H1 (cell line): ENCODE measurements around the gene TBC1D22A. TPM values are rescaled to one million over a fixed set of nuclear protein-coding genes. Genes with fewer than 3 reads are reported as not detected.

Experiments
- CTCF ChIA-PET: fragments of 300-600 bp; sonication (Branson Sonifier 250); formaldehyde crosslinking; loops from one replicate; lab custom pipeline; 2021; ENCODE audit not compliant: partially characterized antibody; lab: Charles Lee
- POLR2A ChIA-PET: fragments of 300-600 bp; sonication (Branson Sonifier 250); formaldehyde crosslinking; loops from one replicate; lab custom pipeline; 2021; ENCODE audit warnings: inconsistent platforms; ENCODE audit not compliant: partially characterized antibody; lab: Charles Lee
- DNase-seq, 2 experiments: peaks; one replicate each; pipeline versions ENCODE4 v3.0.0 to v3.0.0-alpha.2; 2010 to 2022; ENCODE audit warnings: low spot score in 2 of 2, low read depth in 1 of 2, mixed read lengths in 1 of 2
- FAIRE-seq: peaks from 2 replicates; lab custom pipeline; 2011; peaks lifted over from hg19 to GRCh38; lab: Jason Lieb, UNC
- H2AFZ ChIP-seq: 2 replicates; pipeline ENCODE4 v1.8.1; 2012; ENCODE audit warnings: low read length, inconsistent platforms
- H2AK5ac ChIP-seq: 2 replicates; pipeline ENCODE4 v1.6.1; 2013; ENCODE audit warnings: low read depth, low read length
- H2BK120ac ChIP-seq: replicated peaks from 2 replicates; pipeline ENCODE3; 2013; ENCODE audit warnings: low read depth, low read length, inconsistent platforms
- H2BK12ac ChIP-seq: 2 replicates; pipeline ENCODE4 v1.6.1; 2013; ENCODE audit warnings: low read depth, low read length
- H2BK15ac ChIP-seq: 2 replicates; pipeline ENCODE4 v1.6.1; 2013; ENCODE audit warnings: low read length
- H2BK20ac ChIP-seq: 2 replicates; pipeline ENCODE4 v1.6.1; 2013; ENCODE audit warnings: low read length
- H2BK5ac ChIP-seq: 2 replicates; pipeline ENCODE4 v1.6.1; 2013; ENCODE audit warnings: low read depth, low read length
- H3K14ac ChIP-seq: 2 replicates; pipeline ENCODE4 v1.6.1; 2013; ENCODE audit warnings: inconsistent platforms; ENCODE audit not compliant: insufficient read length
- H3K18ac ChIP-seq: 2 replicates; pipeline ENCODE4 v1.6.1; 2013; ENCODE audit warnings: low read length; ENCODE audit errors: extremely low read depth
- H3K23ac ChIP-seq: 2 replicates; pipeline ENCODE4 v1.6.1; 2013; ENCODE audit warnings: inconsistent platforms; ENCODE audit not compliant: insufficient read length
- H3K23me2 ChIP-seq: 2 replicates; pipeline ENCODE4 v1.6.1; 2013; ENCODE audit warnings: low read depth, low read length
- H3K27ac ChIP-seq: 2 replicates; pipeline ENCODE4 v1.6.1; 2011; ENCODE audit warnings: low read depth, low read length, inconsistent platforms
- H3K27me3 ChIP-seq, 4 experiments: replicated peaks in 1 of 4; 1 replicate in 1 of 4; 2 replicates in 3 of 4; pipeline versions ENCODE4 v1.6.1 to v1.8.1; 2011 to 2013; ENCODE audit warnings: low read length in 3 of 4, mild to moderate bottlenecking in 3 of 4, inconsistent platforms in 2 of 4, mixed read lengths in 2 of 4, moderate library complexity in 1 of 4; ENCODE audit not compliant: control insufficient read depth in 3 of 4, insufficient read depth in 3 of 4; ENCODE audit errors: extremely low read depth in 1 of 4
- H3K36me3 ChIP-seq, 4 experiments: 2 replicates each; pipeline versions ENCODE4 v1.6.1 to v1.8.1; 2011 to 2013; ENCODE audit warnings: mild to moderate bottlenecking in 4 of 4, low read length in 3 of 4, moderate library complexity in 2 of 4, control low read depth in 1 of 4, inconsistent platforms in 1 of 4; ENCODE audit not compliant: insufficient read depth in 4 of 4, control insufficient read depth in 2 of 4
- H3K4ac ChIP-seq: replicated peaks from 2 replicates; pipeline ENCODE3; 2013; ENCODE audit warnings: low read length, low read depth, mixed read lengths, inconsistent platforms; ENCODE audit not compliant: insufficient read length
- H3K4me1 ChIP-seq, 4 experiments: replicated peaks in 1 of 4; 1 replicate in 1 of 4; 2 replicates in 3 of 4; pipeline versions ENCODE4 v1.6.1 to v1.8.1; 2011 to 2013; ENCODE audit warnings: low read length in 3 of 4, inconsistent platforms in 2 of 4, mixed read lengths in 1 of 4; ENCODE audit not compliant: insufficient read depth in 4 of 4, control insufficient read depth in 3 of 4
- H3K4me2 ChIP-seq, 2 experiments: 2 replicates each; pipeline versions ENCODE4 v1.6.1 to v1.8.1; 2011 to 2013; ENCODE audit warnings: low read depth in 2 of 2, low read length in 2 of 2, control low read depth in 1 of 2, inconsistent platforms in 1 of 2, mild to moderate bottlenecking in 1 of 2; ENCODE audit not compliant: insufficient read depth in 1 of 2
- H3K4me3 ChIP-seq, 4 experiments: fragments of 200-600, 300-600 bp in 1 of 4; sonication (generic), shearing (Covaris generic), sonication (Bioruptor Twin) in 1 of 4; 2 replicates each; pipeline versions ENCODE4 v1.5.1 to v1.8.1; 2011 to 2016; ENCODE audit warnings: low read length in 4 of 4, low read depth in 3 of 4, control low read depth in 2 of 4, inconsistent platforms in 2 of 4, mild to moderate bottlenecking in 2 of 4, mixed read lengths in 1 of 4, moderate library complexity in 1 of 4; ENCODE audit not compliant: insufficient read depth in 2 of 4; ENCODE audit errors: extremely low read depth in 1 of 4
- H3K56ac ChIP-seq: replicated peaks from 2 replicates; pipeline ENCODE3; 2013; ENCODE audit warnings: low read depth, mild to moderate bottlenecking, mixed read lengths, low read length, inconsistent platforms; ENCODE audit not compliant: insufficient read length
- H3K79me1 ChIP-seq: 2 replicates; pipeline ENCODE4 v1.6.1; 2013; ENCODE audit warnings: low read depth, low read length, control low read depth
- H3K79me2 ChIP-seq, 2 experiments: 2 replicates each; pipeline versions ENCODE4 v1.6.1 to v1.8.1; 2012 to 2013; ENCODE audit warnings: low read length in 2 of 2, mild to moderate bottlenecking in 2 of 2, inconsistent platforms in 1 of 2; ENCODE audit not compliant: insufficient read depth in 2 of 2, control insufficient read depth in 1 of 2
- H3K9ac ChIP-seq, 4 experiments: replicated peaks in 1 of 4; 1 replicate in 1 of 4; 2 replicates in 3 of 4; pipeline versions ENCODE4 v1.6.1 to v1.8.1; 2011 to 2013; ENCODE audit warnings: low read depth in 3 of 4, low read length in 3 of 4, control low read depth in 2 of 4, mild to moderate bottlenecking in 2 of 4, moderate library complexity in 2 of 4, inconsistent platforms in 1 of 4; ENCODE audit errors: extremely low read depth in 1 of 4
- H3K9me3 ChIP-seq, 2 experiments: 2 replicates each; pipeline versions ENCODE4 v1.6.1 to v1.8.1; 2012 to 2013; ENCODE audit warnings: mild to moderate bottlenecking in 2 of 2, moderate library complexity in 2 of 2, control low read depth in 1 of 2, inconsistent platforms in 1 of 2, low read depth in 1 of 2, low read length in 1 of 2, mixed read lengths in 1 of 2; ENCODE audit not compliant: insufficient read depth in 2 of 2
- H4K20me1 ChIP-seq, 2 experiments: replicated peaks in 1 of 2; 2 replicates each; pipeline versions ENCODE3 to v1.8.1; 2011 to 2013; ENCODE audit warnings: inconsistent platforms in 2 of 2, low read length in 2 of 2, mild to moderate bottlenecking in 1 of 2; ENCODE audit not compliant: insufficient read depth in 2 of 2, control insufficient read depth in 1 of 2
- H4K5ac ChIP-seq: 2 replicates; pipeline ENCODE4 v1.6.1; 2013; ENCODE audit warnings: low read length, low read depth, mixed read lengths, inconsistent platforms; ENCODE audit not compliant: insufficient read length
- H4K8ac ChIP-seq: 2 replicates; pipeline ENCODE4 v1.8.0; 2013; ENCODE audit warnings: mild to moderate bottlenecking, moderate library complexity, low read length, inconsistent platforms; ENCODE audit not compliant: insufficient read depth; ENCODE audit errors: extremely low read depth
- H4K91ac ChIP-seq: replicated peaks from 2 replicates; pipeline ENCODE3; 2013; ENCODE audit warnings: low read length, mixed read lengths, inconsistent platforms; ENCODE audit not compliant: insufficient read length
- BCL11A ChIP-seq, 2 experiments: IDR thresholded peaks; one replicate each; pipeline ENCODE4 v1.6.1; 2011; ENCODE audit warnings: low read depth in 2 of 2, low read length in 2 of 2, mild to moderate bottlenecking in 2 of 2
- CHD1 ChIP-seq: IDR thresholded peaks from 2 replicates; pipeline ENCODE4 v1.6.1; 2012; ENCODE audit warnings: low read depth, low read length, improper control_type of control experiment
- EP300 ChIP-seq, 2 experiments: IDR thresholded peaks; 1 replicate in 1 of 2; 2 replicates in 1 of 2; pipeline ENCODE4 v1.6.1; 2011 to 2012; ENCODE audit warnings: low read depth in 2 of 2, low read length in 2 of 2, mild to moderate bottlenecking in 2 of 2, borderline replicate concordance in 1 of 2, inconsistent platforms in 1 of 2, moderate library complexity in 1 of 2
- POLR2AphosphoS5 ChIP-seq: IDR thresholded peaks from 2 replicates; pipeline ENCODE4 v1.6.1; 2011; ENCODE audit warnings: low read depth, low read length
- SAP30 ChIP-seq: fragments of 300-600 bp; sonication (generic); IDR thresholded peaks from 2 replicates; pipeline ENCODE4 v1.7.1; 2012; ENCODE audit warnings: low read length, moderate library complexity, mild to moderate bottlenecking, inconsistent platforms; ENCODE audit not compliant: insufficient read depth, insufficient replicate concordance
- WGBS, 2 experiments: shearing (Covaris generic) in 1 of 2; methylation state at CpG; one replicate each; pipeline versions ENCODE4 v1.1.6 to v1.1.7; 2013 to 2015; ENCODE audit warnings: low lambda C conversion rate in 2 of 2, mixed read lengths in 2 of 2, inconsistent platforms in 1 of 2, low coverage in 1 of 2, missing lambda C conversion rate in 1 of 2; ENCODE audit not compliant: insufficient replicate concordance in 2 of 2, insufficient coverage in 1 of 2, insufficient read length in 1 of 2; ENCODE audit errors: extremely low coverage in 1 of 2, missing lambda C conversion rate in 1 of 2; 5-methylcytosine and 5-hydroxymethylcytosine counted together
- polyA plus RNA-seq, 7 experiments: library from polyadenylated mRNA; depleted of rRNA in 3 of 7; stranded (reverse) in 5 of 7; unstranded in 2 of 7; fragments of >200 nt in 5 of 7; fragments of 200-250 nt in 2 of 7; gene quantifications; 1 replicate in 5 of 7; 2 replicates in 1 of 7; 4 replicates in 1 of 7; pipeline versions ENCODE4 v1.2.1 to v1.2.3, GENCODE V29; 2011 to 2013; ENCODE audit warnings: missing spikeins in 2 of 7, mixed read lengths in 2 of 7
- total RNA-seq: library from RNA; stranded (reverse); fragmentation: NEBNext Ultra II Directional; extraction: Animal tissue kit (Norgen Biotek cat#: 25700); gene quantifications from 2 replicates; pipeline ENCODE4 v1.2.1, GENCODE V29; 2021
- TF ChIP-seq, protein P1 (sequence below): IDR thresholded peaks from 2 replicates; pipeline ENCODE4 v1.6.1; 2012; ENCODE audit warnings: inconsistent platforms

TBC1D22A gene
- total and polyA plus RNA-seq, 2 of the 8 experiments (the other 6 are each of a cell fraction or from before 2014, with no cell fraction given): 11.9 to 18.4 TPM

DNA sequence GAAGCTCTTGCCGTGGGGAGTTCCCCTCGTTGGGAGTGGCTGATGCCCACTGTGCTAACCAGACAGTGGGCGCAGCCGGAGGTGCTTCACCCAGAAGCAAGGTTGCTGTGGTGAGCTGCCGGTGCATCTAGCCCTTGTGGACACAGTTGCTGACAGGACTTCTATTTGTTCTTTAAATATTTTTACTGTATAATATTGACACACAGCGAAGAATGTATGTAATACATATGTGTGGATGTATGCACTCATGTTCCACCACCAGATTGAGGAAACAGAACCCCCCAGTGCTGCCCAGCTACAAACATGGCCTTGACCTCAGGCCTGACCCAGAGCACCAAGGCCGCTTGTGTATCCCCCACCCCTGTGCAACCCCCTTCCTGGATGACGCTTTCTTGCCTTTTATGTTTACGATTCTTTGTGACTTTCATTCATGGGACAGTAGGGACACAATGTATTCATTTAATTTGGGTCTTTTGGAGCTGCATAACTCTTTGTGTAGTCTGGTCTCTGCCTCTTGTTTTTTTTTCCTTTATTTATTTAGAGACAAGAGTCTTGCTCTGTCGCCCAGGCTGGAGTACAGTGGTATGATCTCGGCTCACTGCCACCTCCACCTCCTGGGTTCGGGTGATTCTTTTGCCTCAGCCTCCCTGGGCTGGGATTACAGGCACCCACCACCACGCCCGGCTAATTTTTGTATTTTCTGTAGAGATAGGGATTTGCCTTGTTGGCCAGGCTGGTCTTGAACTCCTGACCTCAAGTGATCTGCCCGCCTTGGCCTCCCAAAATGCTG lies 132.6 kb downstream of the TBC1D22A start:
- Histone ChIP-seq H2BK120ac (no peak overlapping the region), H3K9ac (no peak overlapping the region), H3K27me3 (no peaks in the 10 kb centered on the region), H2AK5ac (no peak overlapping the region), H3K23me2 (no peaks in the 10 kb centered on the region), H3K56ac (no peak overlapping the region), H3K18ac (no peak overlapping the region), H2BK5ac (no peak overlapping the region), H3K4me1 (no peaks in the 10 kb centered on the region; a peak in 1 of 7 replicates), H3K79me1 (peaks cover 6% of the 10 kb centered on the region), H3K36me3 (peaks cover 0 to 11% (median 0%) of the 10 kb centered on the region in 4 experiments; a peak in 2 of 8 replicates), H3K79me2 (no peaks in the 10 kb centered on the region), H3K4me2 (no peak overlapping the region), H3K9me3 (no peaks in the 10 kb centered on the region), H2BK15ac (no peak overlapping the region), H4K20me1 (peaks cover 0 to 2% of the 10 kb centered on the region in 2 experiments), H3K4me3 (no peak overlapping the region), H2AFZ (no peak overlapping the region), H2BK12ac (no peak overlapping the region), H3K23ac (no peak overlapping the region), H4K91ac (no peak overlapping the region), H2BK20ac (no peak overlapping the region), H3K27ac (no peak overlapping the region), H3K4ac (no peak overlapping the region), H4K8ac (no peak overlapping the region), H3K14ac (no peak overlapping the region), H4K5ac (no peak overlapping the region)
- 89% methylated on average over 15 of the region's 15 CpGs; no CpG with 5 or more reads in 1 of the 2 experiments for whole genome bisulfite sequencing, 2 experiments
- DNase-seq (no peak), FAIRE-seq (no peak)
- TF ChIP-seq BCL11A (IDR thresholded peaks at IDR 0.05; ENCODE audit: low read depth in 2 of 2, low read length in 2 of 2) (no peak), EP300 (IDR thresholded peaks at IDR 0.05; ENCODE audit: borderline replicate concordance in 1 of 2, low read depth in 2 of 2, low read length in 2 of 2) (no peak), POLR2AphosphoS5 (no peak), SAP30 (no peak), CHD1 (no peak)
- TF ChIP-seq, protein P1, sequence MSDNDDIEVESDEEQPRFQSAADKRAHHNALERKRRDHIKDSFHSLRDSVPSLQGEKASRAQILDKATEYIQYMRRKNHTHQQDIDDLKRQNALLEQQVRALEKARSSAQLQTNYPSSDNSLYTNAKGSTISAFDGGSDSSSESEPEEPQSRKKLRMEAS: no peak
- ChIA-PET POLR2A (no interaction called here), CTCF (interaction anchor here (0.6 to 0.7 kb wide), 2 partner anchors 10 to 12 kb away, joined by 3 read pairs; no protein-coding TSS in a partner anchor)
